Bronchial epithelial cell (primary cell): ENCODE measurements around the gene AKR1A1. TPM values are rescaled to one million over a fixed set of nuclear protein-coding genes. Genes with fewer than 3 reads are reported as not detected.

Source experiments
- DNase-seq: peaks from one replicate; pipeline ENCODE4 v3.0.0-alpha.2; 2010; ENCODE audit warnings: low read depth
- FAIRE-seq: peaks from 2 replicates; lab custom pipeline; 2011; peaks lifted over from hg19 to GRCh38; lab: Jason Lieb, UNC
- H3K27me3 ChIP-seq: 2 replicates; pipeline ENCODE4 v1.5.1; 2011; ENCODE audit warnings: low read length; ENCODE audit not compliant: control insufficient read depth, insufficient read depth
- H3K36me3 ChIP-seq: 2 replicates; pipeline ENCODE4 v1.5.1; 2011; ENCODE audit warnings: low read length; ENCODE audit not compliant: control insufficient read depth, insufficient read depth
- H3K4me3 ChIP-seq: 2 replicates; pipeline ENCODE4 v1.5.1; 2011; ENCODE audit warnings: mild to moderate bottlenecking, low read depth, low read length, control low read depth
- total RNA-seq: library from RNA; depleted of rRNA; stranded (reverse); fragments of >200 nt; gene quantifications from 2 replicates; pipeline ENCODE4 v1.2.1, GENCODE V29; 2014
- TF ChIP-seq, protein P1 (sequence below): IDR thresholded peaks from 2 replicates; pipeline ENCODE4 v1.5.1; 2011; ENCODE audit warnings: mild to moderate bottlenecking, moderate library complexity, low read length, control low read depth, inconsistent platforms; ENCODE audit not compliant: insufficient read depth, severe bottlenecking

The AKR1A1 gene
- total RNA-seq, 1 donor from 2014 or later, result 145 TPM

DNA sequence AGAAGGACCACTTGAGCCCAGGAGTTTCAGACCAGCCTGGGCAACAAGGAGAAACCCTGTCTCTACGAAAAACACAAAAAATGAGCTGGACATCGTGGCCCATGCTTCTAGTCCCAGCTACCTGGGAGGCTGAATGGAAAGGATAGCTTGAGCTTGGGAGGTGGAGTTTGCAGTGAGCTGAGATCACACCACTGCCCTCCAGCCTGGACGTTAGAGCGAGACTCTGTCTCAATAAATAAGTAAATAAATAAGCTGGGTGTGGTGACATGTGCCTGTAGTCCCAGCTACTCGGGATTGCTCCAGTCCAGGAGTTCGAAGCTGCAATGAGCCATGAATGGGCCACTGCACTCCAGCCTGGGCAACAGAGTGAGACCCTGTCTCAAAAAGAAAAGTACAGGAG lies 3.6 kb downstream of the AKR1A1 start:
- H3K36me3 ChIP-seq, result no peaks in the 10 kb centered on the region
- no peak overlapping the region for H3K4me3 ChIP-seq
- TF ChIP-seq, protein P1, sequence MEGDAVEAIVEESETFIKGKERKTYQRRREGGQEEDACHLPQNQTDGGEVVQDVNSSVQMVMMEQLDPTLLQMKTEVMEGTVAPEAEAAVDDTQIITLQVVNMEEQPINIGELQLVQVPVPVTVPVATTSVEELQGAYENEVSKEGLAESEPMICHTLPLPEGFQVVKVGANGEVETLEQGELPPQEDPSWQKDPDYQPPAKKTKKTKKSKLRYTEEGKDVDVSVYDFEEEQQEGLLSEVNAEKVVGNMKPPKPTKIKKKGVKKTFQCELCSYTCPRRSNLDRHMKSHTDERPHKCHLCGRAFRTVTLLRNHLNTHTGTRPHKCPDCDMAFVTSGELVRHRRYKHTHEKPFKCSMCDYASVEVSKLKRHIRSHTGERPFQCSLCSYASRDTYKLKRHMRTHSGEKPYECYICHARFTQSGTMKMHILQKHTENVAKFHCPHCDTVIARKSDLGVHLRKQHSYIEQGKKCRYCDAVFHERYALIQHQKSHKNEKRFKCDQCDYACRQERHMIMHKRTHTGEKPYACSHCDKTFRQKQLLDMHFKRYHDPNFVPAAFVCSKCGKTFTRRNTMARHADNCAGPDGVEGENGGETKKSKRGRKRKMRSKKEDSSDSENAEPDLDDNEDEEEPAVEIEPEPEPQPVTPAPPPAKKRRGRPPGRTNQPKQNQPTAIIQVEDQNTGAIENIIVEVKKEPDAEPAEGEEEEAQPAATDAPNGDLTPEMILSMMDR, result no peak
- no peaks in the 10 kb centered on the region for H3K27me3 ChIP-seq
- FAIRE-seq, result no peak
- DNase-seq, result no peak

DNA sequence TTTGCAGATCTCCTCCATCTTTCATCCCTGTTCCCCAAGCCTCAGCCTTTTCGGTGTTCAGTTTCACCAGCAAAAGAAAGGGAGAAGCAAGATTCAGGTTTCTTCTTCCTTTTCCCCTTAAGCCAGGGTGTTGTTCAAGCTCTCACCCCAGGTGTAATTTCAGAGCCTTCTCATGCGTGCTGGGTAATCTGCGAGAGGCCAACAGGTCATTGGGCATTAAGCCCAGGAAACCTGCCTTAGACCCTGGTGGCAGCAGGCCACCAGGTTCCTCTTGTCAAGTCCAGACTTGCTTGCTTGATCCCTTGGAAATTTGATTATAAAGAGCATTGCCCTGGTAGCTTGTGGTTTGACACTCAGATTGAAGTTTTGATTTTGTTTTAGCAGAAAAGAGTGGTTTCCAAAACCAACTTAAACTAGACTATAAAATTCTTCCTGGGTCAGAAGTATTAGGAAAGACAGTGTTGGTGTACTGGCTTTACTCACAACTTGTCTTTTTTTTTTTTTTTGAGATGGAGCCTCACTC lies 6.9 kb downstream of the AKR1A1 start:
- FAIRE-seq, result no peak
- Histone ChIP-seq H3K4me3 (no peak overlapping the region), H3K27me3 (no peaks in the 10 kb centered on the region), H3K36me3 (peaks cover 5% of the 10 kb centered on the region)
- peak; percentile 77 for DNase-seq
- TF ChIP-seq, protein P1, result no peak

DNA sequence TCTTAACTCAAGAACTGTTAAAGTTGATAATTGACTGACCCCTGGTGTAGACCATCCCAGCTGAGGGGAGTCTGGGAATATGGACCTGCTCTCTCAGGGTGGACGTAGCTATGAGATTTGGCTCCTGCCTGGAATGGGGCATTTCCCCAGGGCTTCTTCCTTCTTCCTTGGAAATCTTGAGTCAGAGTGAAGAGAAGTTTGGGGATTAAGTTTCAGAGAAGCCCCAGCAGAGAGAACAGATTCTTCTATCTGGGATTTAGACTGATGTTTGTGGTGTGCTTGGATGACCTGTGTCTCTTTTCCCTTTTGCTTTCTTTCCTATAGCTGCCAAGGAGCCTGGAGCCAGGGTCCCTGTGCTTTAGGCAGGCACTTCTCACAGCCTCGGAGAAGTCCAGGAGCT lies 13.2 kb downstream of the AKR1A1 start:
- no peak for FAIRE-seq
- DNase-seq, result no peak
- H3K36me3 ChIP-seq, result peaks cover 24% of the 10 kb centered on the region
- TF ChIP-seq, protein P1, result no peak
- H3K4me3 ChIP-seq, result no peak overlapping the region
- no peaks in the 10 kb centered on the region for H3K27me3 ChIP-seq

DNA sequence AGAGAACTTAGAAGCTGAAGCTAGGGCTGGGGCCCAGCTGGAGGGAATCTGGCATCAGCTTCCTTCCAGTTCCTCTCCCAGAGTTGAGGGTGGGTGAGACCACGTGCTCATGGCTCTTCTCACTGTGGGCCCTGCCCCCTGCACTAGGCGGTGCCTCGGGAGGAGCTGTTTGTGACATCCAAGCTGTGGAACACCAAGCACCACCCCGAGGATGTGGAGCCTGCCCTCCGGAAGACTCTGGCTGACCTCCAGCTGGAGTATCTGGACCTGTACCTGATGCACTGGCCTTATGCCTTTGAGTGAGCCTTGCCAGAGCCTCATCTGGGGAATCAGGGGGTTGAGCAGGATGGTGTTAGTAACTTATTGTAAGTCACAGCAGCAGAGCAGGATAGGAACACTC lies 16.1 kb downstream of the AKR1A1 start:
- TF ChIP-seq, protein P1, result no peak
- Histone ChIP-seq H3K4me3 (no peak overlapping the region), H3K36me3 (peaks cover 30% of the 10 kb centered on the region), H3K27me3 (no peaks in the 10 kb centered on the region)
- no peak for FAIRE-seq
- no peak for DNase-seq

DNA sequence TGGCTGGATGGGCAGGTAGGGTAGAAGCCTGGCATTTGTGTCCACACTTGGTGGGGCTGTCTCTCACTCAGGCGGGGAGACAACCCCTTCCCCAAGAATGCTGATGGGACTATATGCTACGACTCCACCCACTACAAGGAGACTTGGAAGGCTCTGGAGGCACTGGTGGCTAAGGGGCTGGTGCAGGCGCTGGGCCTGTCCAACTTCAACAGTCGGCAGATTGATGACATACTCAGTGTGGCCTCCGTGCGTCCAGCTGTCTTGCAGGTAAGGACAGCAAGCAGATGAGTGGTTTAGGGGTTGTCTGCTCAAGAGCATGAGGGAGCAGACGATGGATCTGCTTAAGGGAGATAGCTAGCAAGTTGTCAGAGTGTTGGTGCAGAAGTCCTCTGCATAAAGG lies 17.3 kb downstream of the AKR1A1 start:
- Histone ChIP-seq H3K27me3 (no peaks in the 10 kb centered on the region), H3K36me3 (peaks cover 25% of the 10 kb centered on the region), H3K4me3 (no peak overlapping the region)
- DNase-seq (no peak), FAIRE-seq (no peak)
- TF ChIP-seq, protein P1, result no peak

DNA sequence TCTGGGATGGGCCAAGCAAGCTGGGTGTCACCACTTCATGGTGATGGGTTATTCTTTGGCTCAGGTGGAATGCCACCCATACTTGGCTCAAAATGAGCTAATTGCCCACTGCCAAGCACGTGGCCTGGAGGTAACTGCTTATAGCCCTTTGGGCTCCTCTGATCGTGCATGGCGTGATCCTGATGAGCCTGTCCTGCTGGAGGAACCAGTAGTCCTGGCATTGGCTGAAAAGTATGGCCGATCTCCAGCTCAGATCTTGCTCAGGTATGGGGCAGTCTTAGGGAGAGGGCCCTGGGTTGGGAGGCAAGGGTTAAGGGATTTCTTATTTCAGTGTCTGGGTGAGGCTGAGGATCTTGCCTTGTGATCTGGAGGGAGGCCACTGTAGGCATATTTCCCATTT lies 17.8 kb downstream of the AKR1A1 start:
- peaks cover 25% of the 10 kb centered on the region for H3K36me3 ChIP-seq
- no peaks in the 10 kb centered on the region for H3K27me3 ChIP-seq
- FAIRE-seq (no peak), DNase-seq (no peak)
- TF ChIP-seq, protein P1, result no peak
- no peak overlapping the region for H3K4me3 ChIP-seq
